GM13976 (cell line): Measurements from ENCODE around the gene TMEM14A.

ENCODE experiments used
- DNase-seq: peaks from one replicate; pipeline ENCODE4 v3.0.0; 2012; ENCODE audit warnings: low spot score
- in situ Hi-C: fragments of 300-500 bp; cut with MboI; formaldehyde crosslinking; loops from one replicate; pipeline ENCODE4 v1.12.0; 2022; ENCODE audit warnings: low sequenced_read_pairs, mixed read lengths, inconsistent platforms; ENCODE audit not compliant: unreplicated experiment
- TF ChIP-seq, protein P1 (sequence below): IDR thresholded peaks from 2 replicates; pipeline ENCODE4 v1.5.1; 2012; ENCODE audit warnings: borderline replicate concordance, mild to moderate bottlenecking; ENCODE audit not compliant: insufficient read depth; ENCODE audit errors: extremely low read depth, missing control alignments, control extremely low read depth

The TMEM14A gene

DNA sequence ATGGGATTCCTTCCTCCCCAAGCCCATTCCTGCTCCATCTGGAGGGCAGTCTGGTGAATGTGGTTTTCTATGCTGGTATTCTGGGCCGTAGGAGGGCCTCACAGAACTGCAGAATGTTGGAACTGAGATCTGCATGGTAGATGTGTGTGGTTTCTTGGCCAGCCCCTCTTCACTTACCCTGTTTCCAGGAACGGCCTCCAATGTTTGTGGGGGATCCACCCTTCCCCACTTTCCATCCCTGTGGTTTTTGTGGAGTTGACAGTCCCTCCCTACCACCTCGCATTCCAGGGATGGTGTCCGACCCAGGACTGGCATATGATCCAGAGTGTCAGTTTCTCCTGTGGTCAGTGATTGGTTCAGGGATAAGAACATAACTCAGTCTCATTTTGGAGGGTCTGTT is 26.7 kb upstream of the TMEM14A start:
- TF ChIP-seq, protein P1, sequence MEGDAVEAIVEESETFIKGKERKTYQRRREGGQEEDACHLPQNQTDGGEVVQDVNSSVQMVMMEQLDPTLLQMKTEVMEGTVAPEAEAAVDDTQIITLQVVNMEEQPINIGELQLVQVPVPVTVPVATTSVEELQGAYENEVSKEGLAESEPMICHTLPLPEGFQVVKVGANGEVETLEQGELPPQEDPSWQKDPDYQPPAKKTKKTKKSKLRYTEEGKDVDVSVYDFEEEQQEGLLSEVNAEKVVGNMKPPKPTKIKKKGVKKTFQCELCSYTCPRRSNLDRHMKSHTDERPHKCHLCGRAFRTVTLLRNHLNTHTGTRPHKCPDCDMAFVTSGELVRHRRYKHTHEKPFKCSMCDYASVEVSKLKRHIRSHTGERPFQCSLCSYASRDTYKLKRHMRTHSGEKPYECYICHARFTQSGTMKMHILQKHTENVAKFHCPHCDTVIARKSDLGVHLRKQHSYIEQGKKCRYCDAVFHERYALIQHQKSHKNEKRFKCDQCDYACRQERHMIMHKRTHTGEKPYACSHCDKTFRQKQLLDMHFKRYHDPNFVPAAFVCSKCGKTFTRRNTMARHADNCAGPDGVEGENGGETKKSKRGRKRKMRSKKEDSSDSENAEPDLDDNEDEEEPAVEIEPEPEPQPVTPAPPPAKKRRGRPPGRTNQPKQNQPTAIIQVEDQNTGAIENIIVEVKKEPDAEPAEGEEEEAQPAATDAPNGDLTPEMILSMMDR: no peak
- in situ Hi-C loops: no loop called here
- no peak for DNase-seq

DNA sequence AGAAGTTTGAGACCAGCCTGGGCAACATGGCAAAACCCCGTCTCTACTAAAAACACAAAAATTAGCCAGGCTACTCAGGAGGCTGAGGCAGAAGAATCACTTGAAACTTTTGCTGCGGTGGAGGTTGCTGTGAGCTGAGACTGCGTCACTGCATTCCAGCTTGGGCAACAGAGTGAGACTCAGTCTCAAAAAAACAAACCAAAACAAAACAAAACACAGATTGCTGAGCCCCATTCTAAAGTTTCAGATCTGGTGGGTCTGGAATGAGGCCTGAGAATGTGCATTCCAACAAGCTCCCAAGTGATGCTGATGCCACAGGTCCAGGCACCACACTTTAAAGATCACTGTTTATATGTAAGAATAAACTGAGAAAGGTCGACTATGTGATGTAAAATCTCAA is 24.9 kb upstream of the TMEM14A start:
- in situ Hi-C loops: no loop called here
- no peak for DNase-seq
- TF ChIP-seq, protein P1: no peak

DNA sequence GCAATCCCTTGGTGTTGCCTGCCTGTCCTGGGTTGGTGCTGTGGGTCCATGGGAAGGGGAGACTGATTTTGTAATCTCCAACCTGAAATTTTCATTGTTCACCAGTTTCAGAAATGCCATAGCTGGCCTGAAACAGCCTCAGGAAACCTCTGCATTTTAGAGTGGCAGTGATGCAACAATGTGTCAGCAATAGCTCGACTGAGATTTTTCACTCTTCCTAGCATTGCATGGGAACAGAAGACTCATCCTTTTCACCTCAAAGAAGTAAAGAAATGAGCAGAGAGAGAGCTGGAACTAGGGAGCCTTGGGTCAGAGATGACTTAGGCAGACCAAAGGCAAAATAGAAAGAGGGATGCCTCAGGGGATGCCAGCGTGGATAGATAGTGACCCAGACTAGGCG is 23.7 kb upstream of the TMEM14A start:
- in situ Hi-C loops: no loop called here
- TF ChIP-seq, protein P1: no peak
- DNase-seq: no peak

DNA sequence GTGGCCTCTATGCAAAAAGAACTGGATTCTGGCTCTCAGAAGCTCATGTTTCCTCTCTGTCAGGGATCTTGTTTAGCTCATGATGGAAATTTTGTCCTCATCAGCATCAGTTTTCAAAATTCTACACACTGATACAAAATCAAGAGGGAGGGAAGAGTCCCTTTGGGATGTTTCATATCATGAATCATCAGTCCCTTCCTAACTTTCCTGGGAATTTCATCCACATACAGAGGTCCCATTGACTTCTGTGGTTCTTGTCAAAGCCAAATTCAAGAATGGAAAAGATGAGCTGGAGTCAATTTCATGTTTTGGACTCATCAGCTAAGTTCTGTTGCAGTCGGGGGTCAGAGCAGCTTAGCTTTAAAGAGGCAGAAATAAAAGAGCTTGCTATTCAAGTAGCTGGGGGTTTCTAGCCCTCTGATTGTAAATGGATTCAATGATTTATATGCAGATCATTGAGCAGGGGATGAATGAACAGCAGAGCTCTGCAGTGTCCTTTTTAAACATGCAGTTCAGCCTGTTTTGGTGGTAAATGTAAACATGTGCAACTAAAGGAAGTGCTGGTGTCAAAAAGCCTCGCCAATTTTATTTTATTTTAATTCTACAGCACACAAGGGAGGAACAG is 21.3 kb upstream of the TMEM14A start:
- DNase-seq: no peak
- in situ Hi-C loops: no loop called here
- TF ChIP-seq, protein P1: no peak

DNA sequence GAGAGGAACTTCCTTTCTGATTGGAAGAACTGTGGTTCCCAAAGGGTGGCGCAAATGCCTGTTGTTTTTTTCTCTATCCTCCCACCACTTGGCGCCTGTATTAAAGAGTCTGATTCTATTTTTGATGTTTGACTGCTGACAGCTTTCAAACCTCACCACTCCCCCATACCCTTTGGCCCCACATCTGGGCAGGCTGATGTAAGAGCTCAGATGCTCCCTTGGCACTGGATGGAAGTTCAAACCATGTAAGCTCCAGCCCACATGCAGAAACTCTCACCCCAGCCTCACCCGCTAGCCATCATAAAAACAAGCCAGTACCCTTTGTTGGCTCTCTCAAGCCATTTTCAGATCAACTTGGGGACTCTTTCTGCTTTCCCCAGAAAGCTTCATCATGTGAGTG is 20.0 kb upstream of the TMEM14A start:
- TF ChIP-seq, protein P1: no peak
- no peak for DNase-seq
- in situ Hi-C loops: no loop called here

DNA sequence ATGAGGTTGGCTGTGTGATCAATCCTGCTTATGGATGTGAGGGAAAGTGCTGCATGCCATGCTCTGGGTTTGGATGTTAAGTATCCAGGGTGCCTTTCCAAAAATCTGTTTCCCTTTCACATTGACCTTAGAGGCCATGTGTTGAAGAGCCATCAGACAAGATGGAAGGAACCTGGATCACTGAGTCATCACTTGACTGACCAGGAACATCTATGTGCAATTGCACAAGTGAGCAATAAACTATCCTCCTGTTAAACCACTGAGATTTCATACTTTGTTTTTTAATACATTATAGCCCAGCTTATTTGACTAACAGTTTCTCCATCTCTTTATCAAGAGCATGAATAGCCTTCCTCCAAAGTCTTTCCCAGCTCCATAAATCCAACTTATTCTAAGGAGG is 17.8 kb upstream of the TMEM14A start:
- no peak for DNase-seq
- in situ Hi-C loops: no loop called here
- TF ChIP-seq, protein P1: no peak
